Gastroesophageal sphincter (tissue), 4 donors: Measurements from ENCODE around the gene HS3ST6. TPM values are rescaled to one million over a fixed set of nuclear protein-coding genes. Genes with fewer than 3 reads are reported as not detected.
"Not testable (repeated sequence)": the region's sequence is repeated elsewhere in the genome, so short reads cannot be mapped to it uniquely, and the experiment has no call there.

ENCODE experiments used
- ATAC-seq: fragments of 150-250 bp; one replicate; pipeline ENCODE4 v1.9.1; 2016; ENCODE audit warnings: mild to moderate bottlenecking, moderate library complexity
- H3K27ac ChIP-seq, 4 donors: fragments of 200-600 bp; sonication (generic) in 3 of 4; 1 replicate in 3 of 4; 2 replicates in 1 of 4; pipeline ENCODE4 v1.5.1; 2016 to 2019
- H3K27me3 ChIP-seq: fragments of 200-600 bp; sonication (generic); one replicate; pipeline ENCODE4 v1.5.1; 2019
- H3K36me3 ChIP-seq, 2 donors: fragments of 200-600 bp; sonication (generic); one replicate each; pipeline ENCODE4 v1.5.1; 2019; ENCODE audit warnings: control low read depth in 1 of 2
- H3K4me1 ChIP-seq, 3 donors: fragments of 200-600 bp; sonication (generic); 1 replicate in 2 of 3; 2 replicates in 1 of 3; pipeline ENCODE4 v1.5.1; 2016 to 2019; ENCODE audit warnings: control low read depth in 2 of 3
- H3K4me3 ChIP-seq, 2 donors: fragments of 200-600 bp; sonication (generic); one replicate each; pipeline ENCODE4 v1.5.1; 2019; ENCODE audit warnings: mild to moderate bottlenecking in 1 of 2, moderate library complexity in 1 of 2
- H3K9me3 ChIP-seq, 3 donors: fragments of 200-600 bp; sonication (generic); one replicate each; pipeline ENCODE4 v1.5.1; 2017 to 2019; ENCODE audit warnings: control low read depth in 2 of 3
- CTCF ChIP-seq, 4 experiments: fragments of 200-600 bp in 2 of 4; fragments of 450-650 bp in 2 of 4; sonication (generic) in 1 of 4; IDR thresholded peaks; one replicate each; pipeline ENCODE4 v1.5.1; 2017 to 2019; ENCODE audit warnings: antibody characterized with exemption in 4 of 4, mild to moderate bottlenecking in 2 of 4, moderate library complexity in 2 of 4
- EP300 ChIP-seq: sonication (generic); formaldehyde crosslinking; IDR thresholded peaks from one replicate; pipeline ENCODE4 v1.6.1; 2017; ENCODE audit warnings: antibody characterized with exemption, mild to moderate bottlenecking
- POLR2A ChIP-seq, 2 donors: fragments of 450-650 bp; IDR thresholded peaks; one replicate each; pipeline ENCODE4 v1.6.1; 2017; ENCODE audit warnings: antibody characterized with exemption in 2 of 2, mild to moderate bottlenecking in 2 of 2, moderate library complexity in 1 of 2
- POLR2AphosphoS5 ChIP-seq: sonication (generic); formaldehyde crosslinking; IDR thresholded peaks from one replicate; pipeline ENCODE4 v1.6.1; 2017; ENCODE audit warnings: antibody characterized with exemption
- WGBS, 2 donors: methylation state at CpG; one replicate each; pipeline ENCODE4 v1.1.5; 2018; ENCODE audit warnings: low coverage in 1 of 2; 5-methylcytosine and 5-hydroxymethylcytosine counted together
- total RNA-seq, 4 donors: library from RNA; depleted of rRNA; stranded (reverse); fragments of >200 nt; gene quantifications; one replicate each; pipeline ENCODE4 v1.1.0, GENCODE V29; 2016

Gene HS3ST6
- total RNA-seq, 4 donors from 2014 or later = not detected

GRCh38 chr16:1958715-1959268 lies 40.6 kb upstream of the HS3ST6 start:
- WGBS, 2 donors = 16% methylated on average over 7 of the region's 14 CpGs; no CpG with 5 or more reads in 1 of the 2 donors
- peaks cover 0 to 27% of the 10 kb centered on the region in 2 donors for H3K36me3 ChIP-seq
- no peak for TF ChIP-seq POLR2AphosphoS5
- no peak for TF ChIP-seq CTCF (IDR thresholded peaks at IDR 0.05)
- no peak for TF ChIP-seq EP300
- TF ChIP-seq POLR2A (IDR thresholded peaks at IDR 0.05) = no peak
- no peaks in the 10 kb centered on the region for H3K27me3 ChIP-seq
- ATAC-seq = no peak
- H3K4me3 ChIP-seq = peak overlapping the region in 1 of 2 donors; percentile 64
- no peaks in the 10 kb centered on the region for H3K9me3 ChIP-seq
- peaks cover 0 to 42% (median 18%) of the 10 kb centered on the region in 3 donors for H3K4me1 ChIP-seq
- H3K27ac ChIP-seq = peak overlapping the region; percentile 78 to 91 (median 88)

- not testable (repeated sequence) for ATAC-seq, H3K27me3 ChIP-seq, H3K9me3 ChIP-seq, H3K27ac ChIP-seq, H3K4me3 ChIP-seq
- peaks cover 0 to 25% of the 10 kb centered on the region in 2 donors for H3K36me3 ChIP-seq
- peaks cover 0 to 35% (median 15%) of the 10 kb centered on the region in 3 donors for H3K4me1 ChIP-seq
- WGBS, 2 donors = no CpG with 5 or more reads among the region's 30 CpGs
Measured at GRCh38 chr16:1958143-1958491, 39.9 kb upstream of the HS3ST6 start.

GRCh38 chr16:1957434-1958142 lies 39.4 kb upstream of the HS3ST6 start:
- not testable (repeated sequence) for ATAC-seq, H3K4me3 ChIP-seq, H3K9me3 ChIP-seq, H3K27ac ChIP-seq, H3K27me3 ChIP-seq
- Histone ChIP-seq H3K4me1 (peaks cover 0 to 32% (median 13%) of the 10 kb centered on the region in 3 donors), H3K36me3 (peaks cover 0 to 20% of the 10 kb centered on the region in 2 donors)
- 86 to 88% methylated on average over 9 of the region's 22 CpGs for WGBS, 2 donors

- H3K4me3 ChIP-seq = no peak overlapping the region
Measured at GRCh38 chr16:1953734-1954133, 35.5 kb upstream of the HS3ST6 start.

GRCh38 chr16:1950559-1950958 lies 32.3 kb upstream of the HS3ST6 start:
- 86% methylated on average over 4 of the region's 19 CpGs; no CpG with 5 or more reads in 1 of the 2 donors for WGBS, 2 donors
- ATAC-seq = no peak
- H3K27me3 ChIP-seq = no peaks in the 10 kb centered on the region

More at GRCh38 chr16:1953734-1954133, 35.5 kb upstream of the HS3ST6 start:
- Histone ChIP-seq H3K27ac (no peak overlapping the region), H3K9me3 (no peaks in the 10 kb centered on the region), H3K36me3 (no peaks in the 10 kb centered on the region), H3K4me1 (peaks cover 0 to 2% (median 1%) of the 10 kb centered on the region in 3 donors), H3K27me3 (no peaks in the 10 kb centered on the region)
- WGBS, 2 donors = 93 to 94% methylated on average over 3 to 8 of the region's 22 CpGs
- TF ChIP-seq CTCF (IDR thresholded peaks at IDR 0.05) = no peak
- TF ChIP-seq POLR2A (IDR thresholded peaks at IDR 0.05) = no peak
- no peak for TF ChIP-seq EP300
- TF ChIP-seq POLR2AphosphoS5 = no peak
- ATAC-seq = no peak

More at GRCh38 chr16:1950559-1950958, 32.3 kb upstream of the HS3ST6 start:
- Histone ChIP-seq H3K4me1 (no peaks in the 10 kb centered on the region), H3K27ac (no peak overlapping the region), H3K4me3 (no peak overlapping the region), H3K36me3 (no peaks in the 10 kb centered on the region), H3K9me3 (no peaks in the 10 kb centered on the region)
- TF ChIP-seq CTCF (IDR thresholded peaks at IDR 0.05) (no peak), POLR2AphosphoS5 (no peak), EP300 (no peak), POLR2A (IDR thresholded peaks at IDR 0.05) (no peak)
